A673 (cell line): ENCODE results near the gene NR1H3.

Source experiments
- CTCF ChIP-seq: fragments of 300-800, 200-600 bp; sonication (generic); conservative IDR thresholded peaks from 2 replicates; pipeline ENCODE4 v1.5.1; 2017; ENCODE audit warnings: low read depth, mild to moderate bottlenecking, antibody characterized with exemption, low read length, moderate library complexity, mixed read lengths
- EZH2 ChIP-seq: fragments of 200-600 bp; sonication (generic); IDR thresholded peaks from 2 replicates; pipeline ENCODE4 v1.6.1; 2017; ENCODE audit warnings: borderline replicate concordance, low read depth, mild to moderate bottlenecking, mixed read lengths, antibody characterized with exemption, low read length; ENCODE audit not compliant: poor library complexity, severe bottlenecking

GRCh38 chr11:47229161-47229560 is 28.6 kb upstream of the NR1H3 start:
- TF ChIP-seq CTCF (no peak), EZH2 (no peak)
